ENCODE data around the gene DAO. TPM values are rescaled to one million over a fixed set of nuclear protein-coding genes. Genes with fewer than 3 reads are reported as not detected.
A peak's percentile ranks its signal among the peaks of the same experiment; 100 is the strongest.
"Not testable (repeated sequence)": the region's sequence is repeated elsewhere in the genome, so short reads cannot be mapped to it uniquely, and the experiment has no call there.

The DAO gene
- polyA plus RNA-seq, 5 donors, result not detected

DNA sequence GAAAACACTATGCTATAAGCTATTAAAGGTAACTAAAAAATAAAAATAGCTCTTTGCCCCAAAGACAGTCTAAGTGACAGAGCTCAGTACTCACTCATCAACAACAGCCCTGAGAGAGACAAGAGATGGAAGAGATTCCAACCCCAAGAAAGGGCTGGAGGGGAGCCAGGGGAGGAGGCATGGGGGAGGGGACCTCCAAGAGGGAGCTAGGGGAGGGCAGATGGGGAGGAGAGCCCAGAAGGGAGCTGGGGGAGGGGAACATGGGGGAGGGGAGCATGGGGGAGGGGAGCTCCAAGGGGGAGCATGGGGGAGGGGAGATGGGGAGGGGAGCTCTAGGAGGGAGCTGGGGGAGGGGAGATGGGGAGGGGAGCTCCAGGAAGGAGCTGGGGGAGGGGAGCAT lies 30.2 kb upstream of the DAO start:
- no peak for DNase-seq

DNA sequence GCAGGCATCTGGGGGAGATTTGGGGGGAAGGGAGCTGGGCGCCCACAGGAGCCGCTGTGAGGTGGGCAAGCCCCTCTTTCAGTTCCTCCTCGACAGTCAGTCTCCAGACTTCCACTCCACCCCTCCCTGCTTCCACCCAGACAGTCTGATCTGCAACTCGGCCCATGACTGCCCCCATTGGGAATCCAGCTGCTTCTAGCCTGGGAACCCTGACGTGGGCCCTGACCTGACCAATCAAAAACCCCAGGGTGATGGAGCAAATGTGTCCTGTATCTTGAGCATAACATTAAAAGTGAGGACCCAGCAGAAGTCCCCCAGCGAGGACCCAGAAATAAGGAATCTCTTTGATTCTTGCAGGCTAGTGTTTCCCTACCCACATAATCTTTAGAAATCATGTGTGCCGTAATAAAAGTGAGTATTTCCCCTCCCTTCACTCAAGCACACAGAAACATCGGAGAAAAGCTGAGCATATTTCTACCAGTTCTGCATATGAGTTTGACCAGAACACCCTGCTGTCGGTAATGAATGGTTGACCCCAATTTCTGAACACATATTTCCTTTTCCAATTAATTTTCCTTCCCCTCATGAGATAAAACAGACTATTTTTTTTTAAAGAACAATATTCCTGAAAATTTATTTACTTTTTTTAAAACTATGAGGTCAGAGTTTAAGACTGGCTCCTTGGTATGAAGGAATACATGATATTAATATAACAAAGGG lies 28.9 kb upstream of the DAO start:
- no peak for DNase-seq

DNA sequence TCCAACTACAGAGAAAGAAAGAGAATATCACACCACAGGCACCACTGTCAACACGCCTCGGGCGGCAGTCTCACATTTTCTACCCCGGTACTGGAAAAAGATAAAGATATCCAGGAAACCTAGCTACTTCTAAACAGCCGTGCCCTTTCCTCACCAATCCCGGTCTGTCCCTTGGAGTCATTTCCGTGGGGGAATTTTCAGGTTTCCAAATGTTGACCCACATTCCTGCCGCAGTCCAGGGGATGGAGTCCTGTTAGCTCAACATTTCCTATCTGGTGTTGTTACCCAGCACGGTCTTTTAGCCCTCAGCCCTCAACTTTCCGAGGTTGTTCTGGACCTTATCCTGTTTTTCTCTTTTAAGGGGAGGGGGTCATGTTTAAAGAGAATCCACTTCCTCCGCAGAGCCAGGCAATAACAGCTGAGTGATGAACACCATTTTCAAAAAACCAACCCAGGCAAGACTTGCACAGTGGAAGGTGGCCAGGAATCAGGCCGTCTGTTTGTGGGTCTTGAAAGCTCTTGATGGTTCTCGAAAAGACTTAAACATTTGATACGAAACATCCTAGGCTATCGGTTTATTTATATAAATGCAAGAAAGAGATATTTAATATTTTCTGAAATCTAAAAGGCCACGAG lies 27.1 kb upstream of the DAO start:
- no peak for DNase-seq

DNA sequence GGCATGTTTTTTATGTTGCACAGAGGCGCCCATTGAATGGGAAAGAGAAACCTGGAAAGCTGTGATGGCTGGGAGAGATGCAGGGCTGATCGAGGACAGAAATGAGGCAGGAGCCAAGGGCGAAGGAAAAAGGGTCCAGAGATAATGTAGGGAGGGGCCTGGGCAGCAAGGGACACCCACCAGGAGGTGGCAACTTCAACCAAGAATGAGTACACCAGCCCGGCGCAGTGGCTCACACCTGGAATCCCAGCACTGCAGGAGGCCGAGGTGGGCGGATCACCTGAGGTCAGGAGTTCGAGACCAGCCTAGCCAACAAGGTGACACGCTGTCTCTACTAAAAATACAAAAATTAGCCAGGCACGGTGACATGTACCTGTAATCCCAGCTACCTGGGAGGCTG lies 26.5 kb upstream of the DAO start:
- DNase-seq, result no peak

DNA sequence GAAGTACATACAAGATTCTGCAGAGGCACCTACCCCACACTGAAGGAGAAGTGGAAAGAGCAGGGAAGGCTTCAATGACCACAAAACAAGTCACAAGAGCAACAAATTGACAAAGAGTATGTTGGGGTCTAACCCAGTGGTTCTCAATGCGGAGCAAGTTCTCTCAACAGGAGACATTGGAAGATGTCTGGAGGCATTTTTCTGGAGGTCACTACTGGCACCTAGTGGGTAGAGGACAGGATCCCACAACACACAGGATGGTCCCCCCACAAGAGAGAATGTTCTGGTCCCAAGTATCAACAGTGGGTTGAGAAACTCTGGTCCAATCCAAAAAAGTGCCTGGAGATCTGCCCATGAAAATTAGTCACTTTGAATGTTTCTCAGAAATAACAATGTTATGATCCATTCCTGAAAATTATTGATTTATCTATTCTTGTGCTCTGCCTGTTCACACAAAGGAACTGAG lies 25.9 kb upstream of the DAO start:
- DNase-seq, result no peak

DNA sequence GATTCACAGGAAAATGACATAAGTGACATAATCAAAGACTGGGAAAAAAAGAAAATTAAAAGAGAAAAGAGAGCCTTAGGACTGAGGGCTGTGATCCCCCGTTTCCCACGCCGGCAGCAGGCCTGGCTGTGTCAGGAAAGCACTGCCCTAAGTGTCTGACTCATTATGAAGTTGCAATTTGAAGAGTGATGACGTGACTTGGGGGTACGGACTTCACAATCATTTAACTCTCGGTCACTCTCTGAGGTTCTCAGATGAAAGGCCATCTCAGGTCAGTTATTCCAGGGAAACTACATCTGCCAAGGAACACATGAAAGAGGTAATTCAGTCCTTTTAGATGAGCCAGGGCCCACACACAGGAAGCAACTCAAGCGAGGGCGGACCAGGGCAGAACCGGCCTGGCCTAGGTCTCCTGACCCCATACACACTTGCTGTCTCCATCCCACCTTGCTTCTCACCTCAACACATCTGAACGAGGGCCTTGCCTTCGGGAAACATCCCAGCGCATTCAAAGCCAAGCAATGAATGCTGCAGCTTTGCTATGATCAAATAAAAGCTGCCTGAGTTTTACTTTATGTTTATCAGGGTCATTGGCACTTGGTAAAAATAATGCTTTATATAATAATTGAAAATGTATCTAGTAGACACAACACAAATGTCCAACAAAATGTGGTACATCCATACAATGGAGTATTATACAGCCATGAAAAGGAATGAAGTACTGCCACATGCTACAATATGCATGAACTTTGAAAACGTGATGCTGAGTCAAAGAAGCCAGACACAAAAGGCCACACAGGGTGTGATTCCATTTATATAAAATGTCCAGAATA lies 25.2 kb upstream of the DAO start:
- DNase-seq, result no peak

DNA sequence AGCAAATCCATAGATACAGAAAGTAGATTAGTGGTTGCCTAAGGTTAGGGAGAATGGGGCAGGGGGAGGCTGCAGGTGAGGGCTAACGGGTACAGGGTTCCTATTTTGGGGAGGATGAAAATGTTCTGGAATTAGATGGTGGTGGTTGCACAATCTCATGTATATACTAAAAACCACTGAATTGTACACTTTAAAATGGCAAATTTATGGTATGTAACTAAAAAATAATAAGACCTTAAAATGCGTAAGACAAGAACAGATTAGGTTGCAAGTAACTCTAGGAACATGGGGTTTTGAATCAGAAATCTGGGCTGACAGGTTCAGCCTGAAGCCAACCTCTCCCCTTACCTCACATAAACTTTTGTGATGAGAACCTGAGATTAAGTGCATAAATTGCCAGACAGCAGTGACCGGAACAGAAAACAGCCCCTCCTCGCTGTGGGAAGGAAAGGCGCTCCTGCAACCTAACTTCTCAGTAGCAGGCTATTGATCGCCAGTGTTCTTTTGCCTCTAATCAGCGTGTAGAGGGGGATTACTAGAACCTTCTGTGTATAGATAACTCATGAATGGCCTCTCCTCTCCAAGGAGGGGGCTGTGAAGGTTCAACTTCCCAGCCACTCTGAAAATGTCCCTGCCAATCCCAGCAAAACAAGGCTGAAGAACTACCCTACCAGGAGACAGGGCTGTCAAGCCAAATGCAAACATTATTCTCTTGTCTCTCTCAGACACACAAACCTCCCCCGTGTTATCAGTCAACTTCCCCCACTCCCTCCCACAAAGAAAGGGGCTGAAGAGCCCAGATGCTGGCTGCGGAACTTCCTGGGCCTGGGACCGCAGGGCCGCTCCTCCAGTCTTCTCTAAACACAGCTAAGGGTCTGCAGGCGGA lies 24.4 kb upstream of the DAO start:
- DNase-seq, result no peak

DNA sequence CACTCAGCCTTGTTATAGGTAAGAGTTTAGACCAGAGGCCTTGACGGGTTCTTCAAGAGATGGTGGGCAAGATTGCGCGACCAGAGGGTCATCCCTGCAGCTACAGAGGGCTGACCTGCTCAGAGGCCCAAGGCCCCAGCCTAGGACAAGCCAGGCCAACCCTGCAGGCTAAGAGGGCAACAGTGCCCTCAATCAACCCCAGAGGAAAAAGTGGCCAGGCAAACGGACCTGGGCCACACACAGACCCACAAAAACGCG lies 23.8 kb upstream of the DAO start:
- DNase-seq, result no peak

DNA sequence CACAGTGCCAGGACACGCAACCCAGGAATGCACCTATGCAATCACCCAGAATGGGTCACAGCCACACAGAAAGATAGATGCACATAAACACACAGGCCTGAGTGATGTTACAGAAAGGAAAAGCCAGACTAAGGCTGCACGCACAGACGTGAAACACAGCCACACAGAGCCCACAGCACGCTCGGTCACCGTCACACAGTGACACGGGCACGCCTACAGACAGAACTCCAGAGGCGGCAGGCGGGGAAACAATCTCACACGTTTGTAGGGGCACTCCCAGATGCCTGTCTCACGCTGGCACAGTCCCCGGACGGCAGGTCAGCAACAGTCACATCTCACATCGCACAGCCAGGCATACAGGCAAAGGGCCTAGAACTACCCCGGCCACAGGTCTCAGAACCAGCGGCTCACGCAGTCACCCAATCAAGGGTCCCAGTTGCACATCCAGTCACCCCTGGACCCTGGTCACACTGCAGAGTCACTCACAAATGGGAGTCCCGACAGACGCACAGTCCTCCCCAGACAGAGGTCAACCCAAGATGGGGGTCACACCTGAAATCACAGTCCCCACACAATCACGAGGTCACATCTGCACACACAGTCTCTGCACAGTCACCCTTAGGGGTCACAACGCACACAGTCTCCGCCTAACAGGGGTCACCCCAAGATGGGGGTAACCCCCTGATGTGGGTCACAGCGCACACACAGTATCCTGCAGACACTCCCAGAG lies 23.3 kb upstream of the DAO start:
- no peak for DNase-seq

DNA sequence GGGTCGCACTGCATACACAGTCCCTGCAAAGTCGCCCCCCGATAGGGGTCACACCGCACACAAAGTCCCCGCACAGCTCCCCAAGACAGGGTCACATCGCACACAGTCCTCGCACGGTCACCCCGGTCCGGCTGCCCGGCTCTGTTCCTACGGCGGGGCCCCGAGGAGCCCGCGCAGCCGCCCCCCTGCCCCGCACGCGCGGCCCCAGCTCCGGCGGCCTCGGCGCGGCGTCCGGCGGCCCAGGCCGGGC lies 22.8 kb upstream of the DAO start:
- DNase-seq, result no peak

DNA sequence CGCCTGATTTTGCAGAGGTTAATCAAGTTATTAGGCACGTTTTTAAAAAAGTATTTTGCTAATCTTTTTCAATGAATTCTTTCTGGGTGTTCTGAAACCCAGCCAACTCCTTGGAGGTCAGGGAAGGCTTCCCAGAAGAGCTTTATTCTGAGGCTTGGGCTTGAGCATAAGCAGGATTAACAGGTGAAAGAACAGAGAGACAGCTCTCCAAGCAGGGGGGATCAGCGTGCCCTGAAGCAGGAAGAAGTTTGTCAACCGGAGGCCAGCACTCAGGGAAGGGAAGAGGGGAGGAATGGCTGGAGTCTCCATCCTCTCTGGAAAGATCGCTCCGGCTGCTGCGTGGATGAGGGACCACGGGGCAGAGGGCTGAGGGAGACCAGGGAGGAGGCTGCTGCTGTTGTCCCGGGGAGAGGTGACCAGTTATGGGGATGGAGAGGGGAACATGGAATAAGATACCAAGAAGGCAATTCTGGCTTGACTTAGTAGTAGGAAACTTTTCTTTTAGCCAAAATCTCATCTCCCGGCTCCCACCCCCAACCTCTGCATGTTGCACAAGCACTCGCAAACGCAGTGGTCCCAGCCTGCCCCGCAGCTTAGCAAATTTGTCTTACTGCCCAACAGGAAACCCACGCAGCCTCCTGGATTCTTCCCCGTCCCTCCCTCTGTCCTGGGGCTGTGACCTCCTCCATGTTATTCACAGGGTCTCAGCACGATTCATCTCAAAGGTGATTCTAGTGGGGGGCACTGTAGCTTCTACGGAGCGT lies 21.4 kb upstream of the DAO start:
- DNase-seq, result peak in 1 of 2 donors; percentile 41

DNA sequence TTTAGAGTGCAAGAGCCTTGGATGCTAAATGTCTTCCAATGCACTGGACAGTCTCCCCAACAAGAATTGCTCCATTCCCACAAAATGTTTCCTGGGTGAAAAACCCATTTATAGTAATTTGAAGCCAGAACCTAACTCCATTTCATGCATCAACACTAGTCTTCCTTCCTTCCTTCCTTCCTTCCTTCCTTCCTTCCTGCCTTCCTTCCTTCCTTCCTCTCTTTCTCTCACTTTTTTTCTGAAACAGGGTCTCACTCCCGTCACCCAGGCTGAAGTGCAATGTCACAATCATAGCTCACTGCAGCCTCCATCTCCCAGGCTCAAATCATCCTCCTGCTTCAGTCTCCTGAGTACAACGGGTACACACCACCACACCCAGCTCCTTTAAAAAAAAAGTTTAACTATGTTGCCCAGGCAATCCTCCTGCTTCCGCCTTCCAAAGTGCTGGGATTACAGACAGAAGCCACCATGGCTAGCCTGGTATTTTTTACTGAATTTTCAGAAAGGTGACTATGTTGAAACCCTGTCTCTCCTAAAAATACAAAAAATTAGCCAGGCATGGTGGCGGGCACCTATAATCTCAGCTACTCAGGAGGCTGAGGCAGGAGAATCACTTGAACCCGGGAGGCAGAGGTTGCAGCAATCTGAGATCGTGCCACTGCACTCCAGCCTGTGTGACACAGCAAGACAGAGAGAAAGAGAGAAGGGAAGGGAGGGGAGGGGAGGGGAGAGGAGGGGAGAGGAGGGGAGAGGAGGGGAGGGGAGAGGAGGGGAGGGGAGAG lies 20.6 kb upstream of the DAO start:
- DNase-seq, result not testable (repeated sequence)

DNA sequence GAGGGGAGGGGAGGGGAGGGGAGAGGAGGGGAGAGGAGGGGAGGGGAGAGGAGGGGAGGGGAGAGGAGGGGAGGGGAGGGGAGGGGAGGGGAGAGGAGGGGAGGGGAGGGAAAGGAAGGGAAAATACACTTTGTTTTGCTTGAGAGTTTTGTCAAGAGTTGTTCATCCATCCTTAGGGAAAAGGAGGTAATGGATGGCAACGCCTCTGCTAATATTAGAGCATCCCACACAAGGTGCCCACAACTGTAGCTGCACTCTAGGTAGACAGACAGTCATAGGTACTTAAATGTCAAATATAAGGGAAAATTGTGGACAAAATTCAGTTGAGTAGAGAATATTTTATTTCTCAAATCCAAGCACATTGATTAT lies 20.0 kb upstream of the DAO start:
- no peak for DNase-seq

DNA sequence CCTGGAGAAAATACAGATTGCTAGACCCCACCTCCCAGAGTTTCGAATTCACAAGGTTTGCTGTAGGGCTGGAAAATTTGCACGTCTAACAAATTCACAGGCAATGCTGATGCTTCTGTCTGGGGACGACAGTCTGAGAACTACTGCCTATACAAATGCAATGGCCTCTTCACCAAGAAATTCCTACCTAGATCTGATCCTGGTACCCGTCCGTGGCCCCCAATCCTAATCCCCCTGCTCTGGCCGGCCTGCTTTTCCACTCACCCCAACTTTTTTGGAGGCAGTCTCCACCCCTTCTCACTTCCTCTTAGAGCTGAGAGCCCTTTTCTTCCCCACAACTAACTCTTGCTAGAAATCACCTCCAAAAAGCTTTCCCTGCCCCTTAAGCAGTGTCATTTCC lies 19.4 kb upstream of the DAO start:
- no peak for DNase-seq

DNA sequence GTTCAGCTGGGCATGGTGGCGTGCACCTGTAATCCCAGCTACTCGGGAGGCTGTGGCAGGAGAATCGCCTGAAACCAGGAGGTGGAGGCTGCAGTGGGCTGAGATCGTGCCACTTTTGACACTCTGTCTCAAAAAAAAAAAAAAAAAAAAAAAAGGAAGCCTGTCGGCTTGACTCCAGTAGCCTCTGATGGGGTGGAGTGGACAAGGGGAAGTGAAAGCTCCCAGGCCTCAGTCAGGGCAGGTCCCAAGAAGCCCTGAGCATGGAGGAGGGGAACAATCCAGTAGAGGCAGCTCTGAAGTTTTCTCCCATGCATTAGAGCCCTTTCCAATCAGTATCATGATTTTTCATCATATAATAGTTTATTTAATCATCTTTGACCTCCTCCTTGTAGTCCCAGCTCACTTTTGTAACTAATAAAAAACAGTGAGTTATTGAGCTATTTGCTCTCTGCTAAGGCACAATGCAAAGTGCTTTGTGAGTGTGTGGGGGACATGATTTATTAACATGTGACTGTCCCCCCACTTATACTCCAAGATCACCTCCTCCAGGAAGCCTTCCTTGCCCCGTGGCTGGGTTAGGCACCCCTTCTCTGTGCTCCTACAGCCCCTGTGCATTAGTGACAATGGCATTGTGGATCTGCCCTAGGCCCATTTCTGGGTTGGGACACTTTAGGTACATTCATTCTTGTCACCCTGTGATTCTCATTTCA lies 17.9 kb upstream of the DAO start:
- DNase-seq, result no peak

DNA sequence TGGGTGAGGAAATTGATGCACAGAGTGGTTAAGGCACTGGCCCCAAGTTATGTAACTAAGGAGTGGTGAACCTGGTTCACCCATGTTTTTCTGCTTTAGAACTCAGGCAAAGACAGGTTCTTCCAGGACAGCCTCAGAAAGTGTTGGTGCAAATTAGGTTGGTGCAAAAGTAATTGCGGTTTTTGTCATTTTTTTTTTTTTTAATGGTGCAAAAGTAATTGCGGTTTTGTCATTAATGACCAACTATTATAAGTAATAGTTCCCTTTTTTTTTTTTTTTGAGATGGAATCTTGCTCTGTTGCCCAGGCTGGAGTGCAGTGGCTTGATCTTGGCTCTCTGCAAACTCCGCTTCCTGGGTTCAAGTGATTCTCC lies 17.3 kb upstream of the DAO start:
- no peak for DNase-seq

DNA sequence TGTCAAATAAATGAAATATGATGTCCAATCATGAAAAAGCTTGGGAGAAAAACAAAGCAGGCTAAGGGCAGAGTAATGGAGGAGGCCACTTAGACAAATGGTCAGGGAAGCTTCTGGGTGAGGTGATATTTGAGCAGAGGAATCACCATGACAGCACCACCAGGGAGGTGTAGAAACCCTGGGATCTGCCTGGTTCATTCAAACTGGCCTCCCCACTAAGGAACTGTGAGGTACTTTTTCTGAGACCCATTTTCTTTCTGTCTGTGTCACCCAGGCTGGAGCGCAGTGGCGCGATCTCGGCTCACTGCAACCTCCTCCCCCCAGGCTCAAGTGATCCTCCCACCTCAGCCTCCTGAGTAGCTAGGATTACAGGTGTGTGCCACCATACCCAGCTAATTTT lies 14.7 kb upstream of the DAO start:
- DNase-seq, result no peak

DNA sequence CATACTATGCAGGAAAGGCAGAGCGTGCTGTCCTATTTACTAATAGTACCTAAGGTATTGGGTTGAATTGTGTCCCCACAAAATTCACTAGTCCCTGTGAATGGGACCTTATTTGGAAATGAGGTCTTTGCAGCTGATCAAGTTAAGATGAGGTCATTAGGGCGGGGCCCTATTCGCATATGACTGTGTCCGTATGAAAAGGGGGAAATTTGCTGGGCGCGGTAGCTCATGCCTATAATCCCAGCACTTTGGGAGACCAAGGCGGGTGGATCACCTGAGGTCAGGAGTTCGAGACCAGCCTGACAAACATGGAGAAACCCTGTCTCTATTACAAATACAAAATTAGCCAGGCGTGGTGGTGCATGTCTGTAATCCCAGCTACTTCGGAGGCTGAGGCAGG lies 13.8 kb upstream of the DAO start:
- DNase-seq, result not testable (repeated sequence)

DNA sequence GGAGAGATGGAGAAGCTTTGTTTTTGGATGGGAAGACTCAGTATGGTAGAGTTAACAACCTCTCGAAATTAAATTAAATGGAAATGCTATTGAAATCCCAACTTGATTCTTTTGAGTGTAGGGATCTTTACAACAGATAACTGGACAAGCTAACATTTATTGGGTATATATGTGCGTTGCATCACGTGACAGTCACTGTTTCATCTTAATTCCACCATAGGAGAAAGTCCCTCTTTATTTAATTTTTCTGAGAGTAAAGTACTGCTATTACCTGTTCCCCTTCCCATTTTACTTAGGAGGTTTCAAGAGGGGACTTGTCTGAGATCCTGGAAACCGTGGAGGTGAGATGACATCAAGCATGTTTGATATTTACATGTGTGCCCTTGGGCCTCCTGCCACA lies 11.1 kb upstream of the DAO start:
- no peak for DNase-seq

DNA sequence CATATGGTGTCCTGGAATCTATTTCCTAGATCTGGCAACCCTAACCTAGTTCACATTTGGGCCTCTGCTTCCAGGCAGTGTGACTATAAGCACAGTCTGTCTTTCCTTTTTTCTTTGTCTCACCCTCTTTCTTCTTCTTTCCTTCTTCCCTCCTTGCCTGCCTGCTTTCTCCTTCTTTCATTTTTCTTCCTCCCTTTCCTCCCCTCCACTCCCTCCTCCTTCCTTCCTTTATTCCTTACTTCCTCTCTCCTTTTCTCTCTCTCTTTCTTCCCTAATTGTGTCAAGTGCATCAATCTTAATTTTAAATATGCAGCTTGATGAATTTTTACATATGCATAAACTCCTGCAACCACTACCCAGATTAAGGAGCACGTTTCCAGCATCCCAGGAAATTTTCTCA lies 4.6 kb upstream of the DAO start:
- no peak for DNase-seq
